CD4-positive, alpha-beta T cell treated with Interleukin-1 beta for 1 hour (primary cell): ENCODE data around the gene ORAI3.
A peak's percentile ranks its signal among the peaks of the same experiment; 100 is the strongest.
"Not testable (repeated sequence)": the region's sequence is repeated elsewhere in the genome, so short reads cannot be mapped to it uniquely, and the experiment has no call there.

ENCODE experiments used
- DNase-seq, 2 donors: peaks; one replicate each; pipeline ENCODE4 v3.0.0-alpha.2; 2020 to 2022

ORAI3 gene

GRCh38 chr16:30924076-30924912 lies 24.6 kb upstream of the ORAI3 start:
- no peak for DNase-seq

GRCh38 chr16:30924913-30925631 lies 23.8 kb upstream of the ORAI3 start:
- DNase-seq = no peak

GRCh38 chr16:30925632-30925987 lies 23.3 kb upstream of the ORAI3 start:
- no peak for DNase-seq

- no peak for DNase-seq
Measured at GRCh38 chr16:30925995-30926811, 22.7 kb upstream of the ORAI3 start.

GRCh38 chr16:30926937-30927788 lies 21.7 kb upstream of the ORAI3 start:
- DNase-seq = no peak

GRCh38 chr16:30927789-30928378 lies 21.0 kb upstream of the ORAI3 start:
- peak; percentile 46 to 53 for DNase-seq

GRCh38 chr16:30928390-30928789 lies 20.5 kb upstream of the ORAI3 start:
- no peak for DNase-seq

GRCh38 chr16:30929167-30929566 lies 19.7 kb upstream of the ORAI3 start:
- DNase-seq = no peak

GRCh38 chr16:30930160-30930571 lies 18.7 kb upstream of the ORAI3 start:
- no peak for DNase-seq

GRCh38 chr16:30931068-30931650 lies 17.7 kb upstream of the ORAI3 start:
- DNase-seq = no peak

GRCh38 chr16:30934827-30935557 lies 13.9 kb upstream of the ORAI3 start:
- DNase-seq = peak; percentile 28 to 36

- no peak for DNase-seq
Measured at GRCh38 chr16:30937692-30938091, 11.2 kb upstream of the ORAI3 start.

- not testable (repeated sequence) for DNase-seq
Measured at GRCh38 chr16:30939571-30939970, 9.3 kb upstream of the ORAI3 start.

- DNase-seq = peak; percentile 73 to 77
Measured at GRCh38 chr16:30941600-30942425, 7.1 kb upstream of the ORAI3 start.

GRCh38 chr16:30942426-30942806 lies 6.5 kb upstream of the ORAI3 start:
- no peak for DNase-seq

- DNase-seq = no peak
Measured at GRCh38 chr16:30944352-30944751, 4.5 kb upstream of the ORAI3 start.

- DNase-seq = no peak
Measured at GRCh38 chr16:30946671-30947540, 2.0 kb upstream of the ORAI3 start.

GRCh38 chr16:30947541-30947858 lies 1.4 kb upstream of the ORAI3 start:
- no peak for DNase-seq
